Suprapubic skin (tissue), 3 donors: ENCODE results near the gene DVL1.

Experiments
- POLR2AphosphoS5 ChIP-seq, 3 donors: sonication (generic); formaldehyde crosslinking; IDR thresholded peaks; one replicate each; pipeline ENCODE4 v1.6.1; 2017; ENCODE audit warnings: antibody characterized with exemption in 3 of 3
- TF ChIP-seq, protein P1 (sequence below), 2 donors: fragments of 200-600 bp in 1 of 2; fragments of 450-650 bp in 1 of 2; sonication (generic) in 1 of 2; IDR thresholded peaks; one replicate each; pipeline ENCODE4 v1.5.1; 2016 to 2019; ENCODE audit warnings: antibody characterized with exemption in 2 of 2, mild to moderate bottlenecking in 1 of 2, moderate library complexity in 1 of 2

DNA sequence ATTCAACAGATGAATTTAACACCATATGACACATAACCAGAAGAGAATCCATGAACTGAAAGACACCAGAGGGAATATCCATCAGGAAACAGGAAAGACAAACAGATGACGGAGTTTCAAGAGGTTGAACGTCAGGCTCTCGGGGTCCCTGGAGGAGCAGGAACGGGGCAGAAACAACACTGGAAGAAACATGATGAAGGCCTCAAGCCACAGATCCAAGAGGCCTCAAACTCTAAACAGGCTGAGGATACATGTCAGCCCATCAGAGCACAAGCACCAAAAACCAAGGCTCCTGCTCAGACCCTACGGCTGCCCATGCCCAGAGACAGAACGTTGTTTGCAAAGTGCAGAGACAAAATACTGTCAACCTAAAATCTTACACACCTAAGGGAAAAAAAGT is 31.8 kb downstream of the DVL1 start:
- TF ChIP-seq, protein P1, sequence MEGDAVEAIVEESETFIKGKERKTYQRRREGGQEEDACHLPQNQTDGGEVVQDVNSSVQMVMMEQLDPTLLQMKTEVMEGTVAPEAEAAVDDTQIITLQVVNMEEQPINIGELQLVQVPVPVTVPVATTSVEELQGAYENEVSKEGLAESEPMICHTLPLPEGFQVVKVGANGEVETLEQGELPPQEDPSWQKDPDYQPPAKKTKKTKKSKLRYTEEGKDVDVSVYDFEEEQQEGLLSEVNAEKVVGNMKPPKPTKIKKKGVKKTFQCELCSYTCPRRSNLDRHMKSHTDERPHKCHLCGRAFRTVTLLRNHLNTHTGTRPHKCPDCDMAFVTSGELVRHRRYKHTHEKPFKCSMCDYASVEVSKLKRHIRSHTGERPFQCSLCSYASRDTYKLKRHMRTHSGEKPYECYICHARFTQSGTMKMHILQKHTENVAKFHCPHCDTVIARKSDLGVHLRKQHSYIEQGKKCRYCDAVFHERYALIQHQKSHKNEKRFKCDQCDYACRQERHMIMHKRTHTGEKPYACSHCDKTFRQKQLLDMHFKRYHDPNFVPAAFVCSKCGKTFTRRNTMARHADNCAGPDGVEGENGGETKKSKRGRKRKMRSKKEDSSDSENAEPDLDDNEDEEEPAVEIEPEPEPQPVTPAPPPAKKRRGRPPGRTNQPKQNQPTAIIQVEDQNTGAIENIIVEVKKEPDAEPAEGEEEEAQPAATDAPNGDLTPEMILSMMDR (IDR thresholded peaks at IDR 0.05), result no peak
- no peak for TF ChIP-seq POLR2AphosphoS5 (IDR thresholded peaks at IDR 0.05)
